GM15510 (cell line): ENCODE results near the gene MAP1B.

Source experiments
- POLR2A ChIP-seq: IDR thresholded peaks from 3 replicates; pipeline ENCODE4 v1.6.1; 2011; ENCODE audit warnings: borderline replicate concordance; ENCODE audit not compliant: insufficient read length; ENCODE audit errors: extremely low read depth

Gene MAP1B

DNA sequence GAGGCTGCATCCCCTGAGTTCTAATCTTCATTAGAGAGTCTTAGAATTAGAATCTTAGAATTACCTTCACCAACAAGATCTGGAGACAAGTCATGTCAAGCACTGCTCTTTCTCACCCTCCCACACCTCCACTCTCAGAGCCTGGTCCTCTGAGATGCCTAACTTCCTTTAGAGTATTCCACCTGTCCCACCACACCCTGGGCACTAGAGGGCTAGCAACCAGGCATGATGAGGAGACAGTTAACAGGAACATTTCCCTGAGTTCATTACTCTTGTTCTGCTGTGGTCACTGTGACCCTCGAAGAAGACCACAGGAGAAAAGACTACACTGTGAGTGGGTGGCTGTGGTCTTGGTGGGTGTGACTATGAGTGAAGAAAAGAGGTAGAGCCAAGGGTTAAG, 25.2 kb upstream of the MAP1B start:
- TF ChIP-seq POLR2A, result no peak

DNA sequence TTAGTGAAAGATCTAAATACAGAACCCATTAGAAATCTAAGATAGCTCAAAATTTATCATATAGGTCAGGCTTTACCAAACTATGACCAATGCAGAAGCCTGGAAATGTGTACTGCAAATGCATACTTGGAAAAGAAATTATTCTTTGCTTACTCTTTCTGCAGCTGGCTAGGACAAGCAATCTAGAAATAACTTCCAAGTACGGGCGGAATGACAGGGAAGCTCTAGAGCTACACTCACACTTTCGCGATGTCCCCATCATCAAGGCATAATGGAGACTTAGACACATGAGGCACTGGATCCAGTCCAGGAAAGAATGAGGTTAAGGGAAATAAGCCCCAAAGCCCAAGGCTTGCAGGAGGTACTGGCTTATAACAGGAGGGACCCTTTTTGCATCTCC, 22.4 kb upstream of the MAP1B start:
- TF ChIP-seq POLR2A, result no peak

DNA sequence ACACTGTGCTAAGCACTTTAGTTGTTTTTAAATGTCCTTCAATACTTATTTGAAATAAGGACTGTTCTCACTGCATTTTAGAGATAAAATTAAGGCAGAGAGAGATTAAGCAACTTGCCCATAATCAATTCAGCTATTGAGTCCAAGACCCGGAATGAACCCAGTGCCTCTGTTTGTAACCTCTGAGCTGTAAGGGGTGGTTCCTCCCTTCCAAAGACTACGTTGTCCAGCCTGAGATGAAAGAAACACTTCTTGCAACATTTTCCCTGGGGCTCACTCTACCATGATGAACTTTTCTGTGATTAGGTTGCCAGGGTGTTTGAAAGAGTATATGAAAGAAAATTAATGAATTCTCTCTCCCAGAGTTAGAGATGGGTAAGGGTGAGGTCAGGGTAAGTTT, 22.0 kb upstream of the MAP1B start:
- TF ChIP-seq POLR2A, result no peak

DNA sequence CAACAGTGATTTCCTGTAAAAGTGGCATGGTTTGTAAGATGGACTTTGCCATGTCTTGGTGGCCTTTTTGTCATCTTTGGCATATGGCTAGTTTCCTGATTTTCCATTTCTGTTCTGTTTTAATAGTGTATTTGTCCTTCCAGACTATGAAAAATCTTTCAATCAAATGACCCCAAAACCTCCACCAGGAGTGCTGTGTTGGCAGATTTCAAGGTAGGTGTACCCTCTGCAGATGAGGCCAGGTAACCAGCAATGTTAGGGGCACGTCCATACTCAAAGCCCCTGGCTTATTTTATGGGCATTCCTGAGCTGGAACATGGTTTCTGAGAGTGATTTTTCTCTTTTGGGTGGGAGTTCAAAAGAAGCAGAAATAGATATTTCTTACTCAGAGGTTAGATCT, 15.2 kb upstream of the MAP1B start:
- no peak for TF ChIP-seq POLR2A

DNA sequence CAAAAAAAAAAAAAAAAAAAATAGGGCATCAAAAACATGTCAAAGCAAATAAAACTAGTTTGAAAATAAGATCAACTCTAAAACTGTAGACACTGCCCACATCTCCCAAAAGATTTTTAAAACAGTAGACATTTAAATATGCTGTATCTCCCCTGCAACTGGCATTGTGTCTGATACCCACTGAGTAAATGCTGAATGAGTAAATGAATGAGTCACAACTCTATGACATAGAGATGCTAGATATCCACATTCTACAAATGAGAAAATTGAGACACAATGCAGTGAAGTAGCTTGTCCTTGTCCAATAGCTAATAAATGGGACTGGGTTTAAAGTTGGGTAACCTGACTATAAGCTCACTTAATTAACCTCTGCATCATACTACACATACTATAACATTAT, 14.1 kb upstream of the MAP1B start:
- TF ChIP-seq POLR2A, result no peak

DNA sequence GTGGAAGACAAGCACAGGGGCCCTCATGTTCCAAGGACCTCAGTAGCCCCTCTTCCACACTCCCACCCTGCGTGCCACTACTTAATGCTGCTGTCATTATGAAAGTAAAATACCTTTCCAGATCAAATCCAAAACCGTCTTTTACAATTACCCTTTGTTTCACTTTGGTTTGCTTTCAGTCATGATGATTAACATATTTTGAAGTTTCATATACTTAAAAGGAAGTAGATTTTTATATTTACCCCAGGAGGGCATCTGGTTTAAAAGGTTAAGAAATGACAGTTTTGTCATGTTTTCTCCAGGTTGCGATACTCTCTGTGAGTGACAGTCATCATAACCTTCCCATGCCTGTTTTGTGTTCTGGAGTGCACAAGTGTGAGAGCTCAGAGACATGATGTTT, 13.5 kb upstream of the MAP1B start:
- no peak for TF ChIP-seq POLR2A

DNA sequence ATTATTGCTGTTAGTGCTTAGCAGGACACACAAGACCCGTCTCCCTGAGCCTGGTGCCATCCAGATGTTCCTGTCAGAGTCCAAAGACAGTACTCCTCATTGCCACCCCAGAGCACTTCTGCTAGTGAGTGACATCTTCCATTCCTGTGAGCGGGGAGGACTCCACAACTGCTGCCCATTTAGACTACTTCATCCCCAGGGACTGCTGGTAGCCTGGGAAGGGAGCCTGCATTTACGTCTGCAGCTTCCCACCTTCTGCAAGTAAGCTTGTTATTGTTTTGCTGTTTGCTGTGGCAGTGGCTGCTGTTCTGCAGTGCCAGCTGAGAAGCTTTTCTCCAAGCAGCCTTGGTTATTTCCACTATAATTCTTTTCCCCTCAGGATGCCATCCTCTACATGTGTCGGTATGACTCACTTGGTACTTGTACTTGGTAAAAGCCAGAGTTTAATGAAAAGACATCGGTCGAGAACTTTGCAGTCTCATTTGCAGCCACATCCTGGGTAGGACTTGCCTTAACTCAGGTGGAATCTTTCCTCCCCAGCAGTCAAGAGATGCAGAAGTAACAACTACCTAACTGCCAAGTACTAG, 10.6 kb upstream of the MAP1B start:
- no peak for TF ChIP-seq POLR2A

DNA sequence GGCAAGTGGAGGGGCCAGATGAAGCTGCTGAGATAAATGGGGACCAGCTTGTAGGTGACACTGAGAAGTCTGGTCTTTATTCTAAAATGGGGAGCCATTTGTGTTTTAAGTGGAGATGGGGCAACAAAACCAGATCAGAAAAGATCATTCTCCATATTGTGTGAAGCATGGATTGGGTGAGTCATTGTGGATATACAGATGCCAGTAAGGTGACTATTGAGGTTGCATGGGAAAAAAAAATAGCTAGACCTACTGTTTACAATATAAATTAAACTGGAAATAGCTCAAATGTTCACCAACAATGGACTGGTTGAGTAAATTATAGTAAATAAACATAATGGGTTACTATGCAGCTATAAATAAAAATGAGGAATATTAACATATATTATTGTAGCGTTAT, 5.4 kb upstream of the MAP1B start:
- no peak for TF ChIP-seq POLR2A

DNA sequence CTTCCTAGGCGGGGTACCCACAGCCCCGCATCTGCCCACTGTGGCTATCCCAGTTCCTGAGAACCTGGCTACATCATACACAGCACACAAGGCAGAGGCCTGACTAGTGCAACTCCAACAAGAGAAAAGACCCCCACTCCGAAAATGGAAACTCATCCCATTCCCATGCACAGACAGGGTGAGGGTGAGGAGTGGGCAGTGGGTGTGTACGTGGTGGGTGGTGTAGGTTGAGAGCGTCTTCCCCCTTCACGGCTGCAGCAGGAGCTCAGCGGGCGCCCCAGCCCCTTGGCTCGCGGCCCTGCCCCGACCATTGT, 501 bp upstream of the MAP1B start:
- no peak for TF ChIP-seq POLR2A

DNA sequence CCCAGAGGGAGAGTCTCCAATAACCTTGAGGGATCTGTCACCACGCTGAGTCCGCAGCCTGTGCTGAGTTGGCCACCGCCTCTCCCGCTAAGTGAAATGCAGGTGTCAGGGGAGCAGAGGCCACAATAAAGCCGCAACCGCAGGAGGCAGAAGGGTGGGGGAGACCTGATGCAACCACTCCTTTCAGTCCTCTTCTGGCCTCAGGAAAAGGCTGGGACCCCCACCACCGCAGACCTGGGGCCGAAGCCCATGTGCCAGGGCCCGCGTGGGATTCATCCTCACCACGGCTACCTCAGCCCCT, 576 bp downstream of the MAP1B start:
- TF ChIP-seq POLR2A, result no peak

DNA sequence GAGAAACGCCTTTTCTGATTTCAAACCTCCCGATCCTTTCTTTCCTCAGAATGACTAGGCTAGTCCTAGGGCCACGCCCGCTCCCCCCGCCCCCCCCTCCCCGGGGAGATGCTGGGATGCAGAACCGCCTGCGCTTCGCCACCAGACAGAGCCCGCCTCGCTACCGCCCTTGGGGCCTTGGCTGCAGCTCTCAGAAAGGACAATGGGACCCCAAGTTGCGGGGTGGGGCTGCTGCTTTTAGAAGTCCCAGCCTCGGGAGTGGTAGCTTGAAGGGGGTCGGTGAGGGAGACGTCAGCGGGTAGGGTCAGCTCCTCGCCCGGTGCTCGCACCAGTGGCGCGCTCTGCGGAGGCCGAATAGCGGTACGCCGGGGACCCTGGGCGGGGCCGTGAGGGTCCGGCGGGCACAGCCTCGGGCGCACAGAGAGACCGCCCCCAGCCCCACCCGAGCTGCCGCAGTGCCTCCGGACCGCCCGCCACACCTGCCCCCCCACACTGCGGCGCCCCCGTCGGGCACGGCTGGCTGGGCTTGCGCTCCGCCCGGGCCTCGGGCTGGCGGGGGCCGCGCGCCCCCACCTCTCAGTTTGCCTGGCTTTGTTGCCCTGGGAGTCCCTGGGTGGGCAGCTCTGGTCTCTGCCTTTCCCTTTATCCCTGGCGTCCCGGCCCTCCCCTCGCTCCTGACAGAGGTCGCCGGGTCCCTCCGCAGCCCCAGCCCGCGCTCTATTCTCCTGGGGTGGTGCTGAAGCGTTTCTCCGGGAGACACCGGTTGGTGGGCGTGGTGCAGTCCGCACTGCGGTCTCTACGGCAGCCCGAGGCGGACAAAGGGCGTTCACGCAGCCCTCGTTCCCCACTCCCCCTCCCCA, 1.2 kb downstream of the MAP1B start:
- TF ChIP-seq POLR2A, result no peak

DNA sequence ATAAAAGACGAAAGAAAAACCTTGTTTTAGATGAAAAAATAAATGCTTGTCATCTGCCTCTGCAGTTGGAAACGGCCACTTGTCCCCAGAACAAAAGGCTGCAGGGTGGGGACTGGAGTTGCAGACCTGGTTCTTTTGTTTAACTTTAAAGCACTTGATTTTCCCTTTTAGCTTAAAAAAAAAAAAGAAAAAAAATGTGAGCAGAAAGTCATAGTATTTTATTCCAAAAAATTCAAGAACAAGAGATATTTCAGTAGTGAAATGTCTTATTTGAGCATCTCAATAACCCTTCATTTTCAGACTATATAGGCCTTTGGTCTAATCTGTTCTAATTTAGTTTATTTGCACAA, 1.8 kb downstream of the MAP1B start:
- no peak for TF ChIP-seq POLR2A

DNA sequence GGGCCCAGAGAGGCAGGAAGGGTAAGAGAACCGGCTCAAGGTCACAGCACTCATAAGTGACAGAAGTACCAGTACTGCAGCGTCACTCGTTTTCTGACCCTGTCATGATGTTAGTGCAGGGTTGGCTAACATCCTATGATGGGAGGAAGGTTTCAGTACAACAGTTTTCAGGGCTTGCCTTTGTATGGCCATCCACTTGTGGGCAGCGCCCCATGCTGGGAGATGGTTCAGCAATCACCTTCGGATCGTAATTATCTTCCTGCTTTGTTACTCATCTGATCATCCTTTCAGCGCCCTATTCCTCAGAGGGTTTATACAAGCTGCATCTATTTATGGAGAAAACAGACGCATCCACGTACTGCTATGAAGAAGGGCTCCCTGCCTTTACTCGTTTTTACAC, 2.4 kb downstream of the MAP1B start:
- TF ChIP-seq POLR2A, result no peak

DNA sequence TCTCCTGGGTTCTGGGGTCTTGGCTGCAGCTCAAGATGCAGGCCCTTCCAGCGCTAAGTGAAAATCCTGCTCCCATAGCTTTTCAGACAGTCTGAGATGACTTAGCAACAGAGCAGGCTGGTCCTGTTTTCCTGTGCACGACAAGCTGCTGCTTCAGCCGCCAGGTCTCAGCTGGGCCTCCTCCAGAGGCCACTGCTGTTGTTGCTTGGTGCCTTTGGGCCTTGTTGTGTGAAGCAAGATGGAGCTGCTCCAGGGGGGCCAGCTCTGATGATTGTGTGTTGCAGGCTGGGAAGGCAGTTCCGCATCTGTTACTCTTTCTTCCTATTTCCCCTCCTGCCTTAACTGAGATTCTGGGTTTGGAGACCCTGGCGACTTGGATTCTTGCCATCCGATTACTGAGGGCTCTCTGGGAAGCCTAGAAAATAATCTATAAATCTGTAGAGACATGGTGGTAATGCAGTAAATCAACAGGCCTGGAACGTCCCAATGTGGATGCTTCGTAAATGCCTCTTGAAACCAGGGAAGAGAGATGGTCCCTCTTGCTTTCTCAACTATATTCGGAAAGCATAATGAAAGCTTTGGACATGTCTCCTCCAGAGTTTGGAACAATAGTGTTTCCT, 3.2 kb downstream of the MAP1B start:
- TF ChIP-seq POLR2A, result no peak

DNA sequence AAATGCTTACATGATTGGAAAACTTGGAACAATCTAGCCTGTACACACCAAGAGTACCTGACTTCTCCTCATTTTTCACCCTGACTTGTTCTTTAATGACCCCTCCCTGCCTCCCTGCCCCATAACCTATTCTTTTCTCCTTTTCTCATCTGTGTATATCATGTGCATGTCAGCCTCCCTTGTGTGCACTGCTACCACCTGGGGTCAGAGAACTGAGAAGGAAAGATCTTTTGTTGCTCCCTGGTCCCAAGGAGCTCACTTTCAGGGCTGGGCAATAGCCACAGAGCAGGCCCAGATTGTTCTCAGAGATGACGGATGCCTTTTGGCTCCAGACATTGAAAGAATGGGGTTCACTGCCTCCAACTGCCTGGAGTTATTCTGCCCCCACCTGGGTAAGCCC, 5.1 kb downstream of the MAP1B start:
- no peak for TF ChIP-seq POLR2A

DNA sequence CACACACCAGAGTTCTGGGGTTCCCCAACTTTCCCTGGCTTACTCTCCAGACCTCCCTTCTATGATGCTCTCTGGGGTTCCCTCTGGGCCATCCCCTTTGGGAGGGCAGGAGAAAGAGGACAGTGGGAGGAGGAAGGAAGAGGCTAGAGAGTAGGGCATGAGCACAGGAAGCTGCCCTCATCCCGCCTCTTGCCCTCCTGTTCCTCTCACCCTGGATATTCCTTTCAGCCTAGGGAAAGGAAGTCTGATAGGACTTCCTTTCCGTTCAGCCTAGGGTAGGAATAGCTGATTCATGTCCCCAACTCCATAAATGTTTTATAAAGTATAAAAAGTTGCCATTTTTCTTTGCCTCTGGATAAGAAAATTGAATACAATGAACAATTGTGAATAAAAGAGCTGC, 7.4 kb downstream of the MAP1B start:
- no peak for TF ChIP-seq POLR2A
